GM10266 (cell line): ENCODE measurements around the gene OR6N1.

ENCODE experiments used
- DNase-seq: peaks from one replicate; pipeline ENCODE4 v3.0.0; 2012; ENCODE audit errors: extremely low spot score
- TF ChIP-seq, protein P1 (sequence below): IDR thresholded peaks from 2 replicates; pipeline ENCODE4 v1.5.1; 2012; ENCODE audit warnings: mild to moderate bottlenecking, low read depth; ENCODE audit not compliant: control insufficient read depth, insufficient read depth; ENCODE audit errors: missing control alignments

The OR6N1 gene, protein sequence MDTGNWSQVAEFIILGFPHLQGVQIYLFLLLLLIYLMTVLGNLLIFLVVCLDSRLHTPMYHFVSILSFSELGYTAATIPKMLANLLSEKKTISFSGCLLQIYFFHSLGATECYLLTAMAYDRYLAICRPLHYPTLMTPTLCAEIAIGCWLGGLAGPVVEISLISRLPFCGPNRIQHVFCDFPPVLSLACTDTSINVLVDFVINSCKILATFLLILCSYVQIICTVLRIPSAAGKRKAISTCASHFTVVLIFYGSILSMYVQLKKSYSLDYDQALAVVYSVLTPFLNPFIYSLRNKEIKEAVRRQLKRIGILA

DNA sequence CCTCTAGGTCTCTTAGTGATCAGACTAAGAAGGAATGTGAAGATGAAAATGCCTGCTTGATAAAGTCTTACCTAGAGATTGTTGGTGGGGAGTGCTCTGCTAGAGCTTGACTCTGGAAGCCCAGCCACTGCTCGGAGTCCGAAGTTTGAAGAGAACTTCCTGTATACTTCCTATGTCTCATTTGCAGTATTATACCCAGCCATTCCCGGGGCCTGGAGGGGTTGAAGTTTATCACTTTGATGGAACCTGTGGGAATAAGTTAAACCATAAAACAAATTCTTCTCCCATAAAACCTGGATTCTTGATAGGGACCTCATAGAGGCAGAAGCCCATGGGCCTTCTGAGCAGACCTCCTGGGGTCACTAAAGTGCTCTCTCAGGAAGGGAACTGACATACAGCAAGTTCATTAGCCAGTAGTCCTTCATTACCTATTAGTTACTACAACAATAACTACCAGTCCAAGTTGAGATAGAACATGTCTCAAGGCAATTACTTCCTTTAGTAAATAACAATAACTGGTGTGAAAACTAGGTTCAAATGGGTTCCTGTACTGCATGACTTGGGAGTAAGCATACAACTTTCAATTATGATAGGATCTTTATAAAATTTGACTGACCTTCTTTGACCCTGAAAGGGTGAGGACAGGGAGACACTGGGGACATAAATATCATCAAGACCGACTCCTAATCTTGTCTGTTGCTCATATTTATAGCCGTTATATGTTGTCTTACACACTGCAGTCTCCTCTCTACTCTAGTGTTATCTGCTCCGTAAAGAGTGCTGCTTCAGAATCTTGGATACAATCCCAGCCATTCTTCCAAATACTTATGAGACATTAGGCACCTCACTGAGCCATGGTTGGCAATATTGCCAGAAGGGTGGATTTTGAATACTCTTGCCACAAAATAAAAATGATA, at the start of gene OR6N1:
Gene OR6N1, minus strand, starts transcription at position 246 of the 917 bp plus-strand sequence. CDS start 5,513 bp downstream, outside the sequence.
- TF ChIP-seq, protein P1, sequence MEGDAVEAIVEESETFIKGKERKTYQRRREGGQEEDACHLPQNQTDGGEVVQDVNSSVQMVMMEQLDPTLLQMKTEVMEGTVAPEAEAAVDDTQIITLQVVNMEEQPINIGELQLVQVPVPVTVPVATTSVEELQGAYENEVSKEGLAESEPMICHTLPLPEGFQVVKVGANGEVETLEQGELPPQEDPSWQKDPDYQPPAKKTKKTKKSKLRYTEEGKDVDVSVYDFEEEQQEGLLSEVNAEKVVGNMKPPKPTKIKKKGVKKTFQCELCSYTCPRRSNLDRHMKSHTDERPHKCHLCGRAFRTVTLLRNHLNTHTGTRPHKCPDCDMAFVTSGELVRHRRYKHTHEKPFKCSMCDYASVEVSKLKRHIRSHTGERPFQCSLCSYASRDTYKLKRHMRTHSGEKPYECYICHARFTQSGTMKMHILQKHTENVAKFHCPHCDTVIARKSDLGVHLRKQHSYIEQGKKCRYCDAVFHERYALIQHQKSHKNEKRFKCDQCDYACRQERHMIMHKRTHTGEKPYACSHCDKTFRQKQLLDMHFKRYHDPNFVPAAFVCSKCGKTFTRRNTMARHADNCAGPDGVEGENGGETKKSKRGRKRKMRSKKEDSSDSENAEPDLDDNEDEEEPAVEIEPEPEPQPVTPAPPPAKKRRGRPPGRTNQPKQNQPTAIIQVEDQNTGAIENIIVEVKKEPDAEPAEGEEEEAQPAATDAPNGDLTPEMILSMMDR: no peak
- no peak for DNase-seq

DNA sequence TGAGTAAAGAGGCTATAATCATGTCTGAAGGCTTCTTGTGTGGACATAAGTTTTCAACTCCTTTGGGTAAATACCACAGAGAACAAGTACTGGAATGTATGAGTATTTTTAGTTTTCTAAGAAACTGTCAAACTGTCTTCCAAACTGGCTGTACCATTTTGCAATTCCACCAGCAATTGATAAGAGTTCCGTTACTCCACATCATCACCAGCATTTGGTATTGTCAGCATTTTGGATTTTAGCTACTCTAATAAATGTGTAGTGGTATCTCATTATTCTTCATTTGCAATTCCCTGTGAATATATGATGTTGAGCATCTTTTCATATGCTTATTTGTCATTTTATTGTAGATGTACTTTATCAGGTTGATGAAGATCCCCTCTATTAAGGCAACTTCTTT, 49.7 kb upstream of the OR6N1 start:
- TF ChIP-seq, protein P1: no peak
- no peak for DNase-seq

DNA sequence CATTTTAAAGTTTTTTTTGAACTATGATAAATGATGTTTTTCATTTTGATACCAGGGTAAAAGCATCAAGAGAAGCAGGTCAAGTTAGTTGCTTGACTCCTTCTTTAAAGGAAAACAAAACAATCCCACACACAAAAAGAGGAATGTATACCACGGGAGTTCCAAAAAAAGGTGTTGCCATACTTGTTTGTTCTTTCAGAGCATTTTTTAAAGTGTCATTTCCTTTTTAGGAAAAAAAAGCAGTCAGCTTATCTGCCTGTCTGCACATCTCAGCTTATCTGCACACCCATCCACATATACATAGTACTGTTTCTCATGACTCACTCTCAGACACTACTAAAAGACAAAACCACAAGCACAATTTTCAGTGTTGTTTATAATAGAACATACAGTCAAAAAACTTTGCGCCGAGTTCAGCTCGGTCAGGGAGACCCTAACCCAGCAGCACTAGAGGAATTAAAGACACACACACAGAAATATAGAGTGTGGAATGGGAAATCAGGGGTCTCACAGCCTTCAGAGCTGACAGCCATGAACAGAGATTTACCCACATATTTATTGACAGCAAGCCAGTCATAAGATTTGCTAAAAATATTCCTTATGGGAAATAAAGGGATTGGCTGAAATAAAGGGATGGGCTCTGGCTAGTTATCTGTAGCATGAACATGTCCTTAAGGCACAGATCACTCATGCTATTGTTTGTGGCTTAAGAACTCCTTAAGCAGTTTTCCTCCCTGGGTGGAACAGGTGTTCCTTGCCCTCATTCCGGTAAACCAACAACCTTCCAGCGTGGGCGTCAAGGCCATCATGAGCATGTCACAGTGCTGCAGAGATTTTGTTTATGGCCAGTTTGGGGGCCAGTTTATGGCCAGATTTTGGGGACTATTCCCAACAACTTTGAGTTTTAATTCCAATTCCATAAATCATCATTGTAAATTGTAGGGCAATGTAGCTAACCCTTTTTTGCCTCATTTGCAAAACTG, 47.8 kb upstream of the OR6N1 start:
- TF ChIP-seq, protein P1: no peak
- DNase-seq: no peak

DNA sequence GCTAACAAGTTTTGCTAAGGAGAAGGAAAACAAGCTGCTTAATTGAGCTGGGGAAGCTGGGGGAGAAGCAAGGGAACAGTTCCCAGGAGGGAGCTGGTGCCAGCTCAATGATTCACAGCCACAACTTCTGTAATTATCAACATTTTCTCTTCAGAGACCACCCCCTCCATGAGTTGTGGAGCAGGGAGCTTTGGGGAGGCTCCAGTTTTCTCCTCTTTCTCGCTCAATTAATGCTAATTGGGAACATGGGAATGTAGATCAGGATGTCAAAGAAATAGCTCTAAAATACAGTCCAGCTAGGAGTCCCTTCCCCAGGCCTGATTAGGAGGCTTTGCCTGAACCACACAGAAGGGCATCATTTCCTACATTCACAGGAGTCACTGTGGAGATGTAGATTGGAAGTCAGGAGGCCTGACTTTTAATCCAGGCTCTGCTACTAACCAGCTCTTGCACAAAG, 47.0 kb upstream of the OR6N1 start:
- DNase-seq: no peak
- TF ChIP-seq, protein P1: no peak

DNA sequence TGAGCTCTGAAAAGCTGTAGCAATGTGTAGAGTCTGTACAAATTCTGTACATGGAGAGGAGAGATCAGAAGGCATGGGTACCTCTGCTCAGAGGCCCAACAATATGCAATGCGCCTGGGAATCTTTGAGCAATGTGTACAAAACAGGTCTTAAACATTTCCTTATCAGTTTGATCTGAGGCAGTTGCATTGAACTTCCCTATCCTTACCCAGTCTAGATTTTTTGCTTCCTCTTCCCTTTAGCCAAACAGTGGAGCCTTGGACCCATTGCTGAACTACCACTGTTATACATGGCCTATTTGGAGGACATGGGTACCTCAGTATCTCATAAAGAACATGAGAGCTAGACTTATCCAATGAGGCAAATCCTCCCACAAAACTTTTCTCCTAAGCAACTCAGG, 46.6 kb upstream of the OR6N1 start:
- DNase-seq: no peak
- TF ChIP-seq, protein P1: no peak

DNA sequence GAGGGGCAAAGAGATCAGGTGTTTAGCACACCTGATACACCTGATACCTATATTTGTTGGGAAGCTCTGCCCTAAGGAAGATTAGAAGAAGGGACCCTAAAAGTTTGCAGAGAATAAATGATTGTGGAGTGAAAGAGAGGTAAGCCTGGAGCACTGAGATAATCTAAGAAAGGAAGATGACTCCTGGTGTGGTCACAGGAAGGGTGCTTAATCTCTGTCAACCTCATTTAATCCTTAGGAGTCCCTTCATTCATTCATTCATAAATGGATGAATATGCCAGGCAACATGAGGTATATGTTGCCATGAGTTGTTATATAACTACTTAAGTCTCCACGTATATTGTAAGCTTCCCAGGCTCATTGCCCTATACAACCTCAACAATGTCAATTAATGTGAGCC, 43.0 kb upstream of the OR6N1 start:
- TF ChIP-seq, protein P1: no peak
- no peak for DNase-seq
